GM12878 (cell line): ENCODE data around the gene COL1A1. TPM values are rescaled to one million over a fixed set of nuclear protein-coding genes. Genes with fewer than 3 reads are reported as not detected.

ENCODE experiments used
- ATAC-seq: fragments of 200-7000 bp; cut with Tn5 transposase; 3 replicates; pipeline ENCODE4 v1.9.1; 2020; ENCODE audit warnings: mild to moderate bottlenecking, moderate library complexity
- BruUV-seq: library from RNA; stranded (reverse); fragments of 400-500 nt; replicated peaks from 2 replicates; lab custom pipeline; 2021; lab: Mats Ljungman, UMichigan
- CTCF ChIA-PET: fragments of 300-600 bp; sonication (Branson Sonifier 250); formaldehyde crosslinking; extraction: SDS; loops from one replicate; lab custom pipeline; 2021; ENCODE audit warnings: inconsistent platforms; lab: Yijun Ruan, JAX
- POLR2A ChIA-PET: fragments of 350-600 bp; formaldehyde crosslinking; extraction: SDS; loops from one replicate; lab custom pipeline; 2021; ENCODE audit warnings: inconsistent platforms; lab: Charles Lee
- RAD21 ChIA-PET: fragments of 300-600 bp; sonication (Branson Sonifier 250); formaldehyde crosslinking; loops from one replicate; lab custom pipeline; 2023; ENCODE audit warnings: antibody characterized with exemption; ENCODE audit not compliant: unreplicated experiment; lab: Charles Lee
- SMC1A ChIA-PET: fragments of 300-600 bp; sonication (Branson Sonifier 250); formaldehyde crosslinking; loops from one replicate; lab custom pipeline; 2023; ENCODE audit not compliant: unreplicated experiment, uncharacterized antibody; lab: Charles Lee
- DNase-seq: peaks from one replicate; pipeline ENCODE4 v3.0.0-alpha.2; 2011; ENCODE audit warnings: low read depth, low spot score
- FAIRE-seq: peaks from 3 replicates; lab custom pipeline; 2011; peaks lifted over from hg19 to GRCh38; lab: Jason Lieb, UNC
- H2AFZ ChIP-seq: 2 replicates; pipeline ENCODE4 v1.6.0; 2011; ENCODE audit warnings: low read depth, low read length, control low read depth; ENCODE audit not compliant: control insufficient read depth
- H3K27ac ChIP-seq: 2 replicates; pipeline ENCODE4 v1.5.1; 2011; ENCODE audit warnings: control low read depth; ENCODE audit not compliant: control insufficient read depth, insufficient read depth
- H3K27me3 ChIP-seq, 2 experiments: replicated peaks in 1 of 2; 2 replicates each; pipeline versions ENCODE4 v1.6.0 to v1.6.1; 2011; ENCODE audit warnings: low read length in 1 of 2; ENCODE audit not compliant: control insufficient read depth in 2 of 2, insufficient read depth in 2 of 2
- H3K36me3 ChIP-seq, 2 experiments: 2 replicates each; pipeline ENCODE4 v1.5.1; 2011; ENCODE audit warnings: low read length in 1 of 2; ENCODE audit not compliant: control insufficient read depth in 2 of 2, insufficient read depth in 2 of 2
- H3K4me1 ChIP-seq: 2 replicates; pipeline ENCODE4 v1.6.1; 2011; ENCODE audit warnings: mild to moderate bottlenecking, low read length, moderate library complexity, mixed read lengths; ENCODE audit not compliant: control insufficient read depth, insufficient read depth
- H3K4me2 ChIP-seq: 2 replicates; pipeline ENCODE4 v1.6.0; 2011; ENCODE audit warnings: control low read depth; ENCODE audit not compliant: control insufficient read depth, insufficient read depth
- H3K4me3 ChIP-seq: fragments of 200-600 bp; sonication (generic); 2 replicates; pipeline ENCODE4 v1.5.1; 2016
- H3K79me2 ChIP-seq: 2 replicates; pipeline ENCODE4 v1.6.0; 2011; ENCODE audit warnings: low read length; ENCODE audit not compliant: control insufficient read depth, insufficient read depth
- H3K9ac ChIP-seq: 2 replicates; pipeline ENCODE4 v1.8.0; 2011; ENCODE audit warnings: low read length, control low read depth, mixed read lengths; ENCODE audit not compliant: control insufficient read depth, insufficient read depth
- H3K9me3 ChIP-seq: replicated peaks from 3 replicates; pipeline ENCODE4 v1.5.1; 2011; ENCODE audit warnings: mild to moderate bottlenecking, low read length; ENCODE audit not compliant: control insufficient read depth, insufficient read depth
- H4K20me1 ChIP-seq: 2 replicates; pipeline ENCODE4 v1.6.0; 2011; ENCODE audit not compliant: control insufficient read depth, insufficient read depth
- CHD2 ChIP-seq: IDR thresholded peaks from 2 replicates; pipeline ENCODE4 v1.6.1; 2011; ENCODE audit warnings: low read depth, low read length, improper control_type of control experiment, borderline replicate concordance
- FOS ChIP-seq: IDR thresholded peaks from 3 replicates; pipeline ENCODE4 v1.6.1; 2011; ENCODE audit warnings: borderline replicate concordance; ENCODE audit not compliant: insufficient read length; ENCODE audit errors: extremely low read depth
- KDM1A ChIP-seq: fragments of 200-600 bp; sonication (generic); IDR thresholded peaks from 2 replicates; pipeline ENCODE4 v1.6.1; 2016; ENCODE audit warnings: borderline replicate concordance
- MTA3 ChIP-seq: IDR thresholded peaks from 2 replicates; pipeline ENCODE4 v1.6.1; 2012; ENCODE audit warnings: low read length, inconsistent platforms, borderline replicate concordance
- MXI1 ChIP-seq: fragments of 150-350 bp; IDR thresholded peaks from 2 replicates; pipeline ENCODE4 v1.6.1; 2011; ENCODE audit warnings: low read depth, mild to moderate bottlenecking, inconsistent platforms, low read length, improper control_type of control experiment
- MYB ChIP-seq: fragments of 150-350 bp; IDR thresholded peaks from 2 replicates; pipeline ENCODE4 v1.6.1; 2014; ENCODE audit warnings: mild to moderate bottlenecking, low read depth, low read length, borderline replicate concordance
- RFX5 ChIP-seq: IDR thresholded peaks from 2 replicates; pipeline ENCODE4 v1.6.1; 2011; ENCODE audit warnings: low read depth, low read length, improper control_type of control experiment
- STAT1 ChIP-seq: fragments of 450-650 bp; conservative IDR thresholded peaks from 2 replicates; pipeline ENCODE4 v1.6.1; 2014; ENCODE audit warnings: antibody characterized with exemption, mild to moderate bottlenecking
- STAT3 ChIP-seq: IDR thresholded peaks from 2 replicates; pipeline ENCODE4 v1.6.1; 2011; ENCODE audit warnings: low read depth, low read length, improper control_type of control experiment
- SUZ12 ChIP-seq: fragments of 200-600 bp; sonication (generic); IDR thresholded peaks from one replicate; pipeline ENCODE4 v1.6.1; 2018; ENCODE audit warnings: antibody characterized with exemption, mild to moderate bottlenecking; ENCODE audit not compliant: unreplicated experiment
- TBL1XR1 ChIP-seq: IDR thresholded peaks from 2 replicates; pipeline ENCODE4 v1.6.1; 2012; ENCODE audit warnings: low read depth, low read length, improper control_type of control experiment
- ZBED1 ChIP-seq: IDR thresholded peaks from 2 replicates; pipeline ENCODE4 v1.6.1; 2016; ENCODE audit warnings: borderline replicate concordance
- ZSCAN29 ChIP-seq: fragments of 450-650 bp; IDR thresholded peaks from 2 replicates; pipeline ENCODE4 v1.6.1; 2017; ENCODE audit warnings: mild to moderate bottlenecking, moderate library complexity
- WGBS: methylation state at CpG from one replicate; pipeline ENCODE4 v1.1.6; 2016; ENCODE audit warnings: low lambda C conversion rate; ENCODE audit not compliant: insufficient replicate concordance, insufficient coverage; ENCODE audit errors: missing lambda C conversion rate; 5-methylcytosine and 5-hydroxymethylcytosine counted together
- in situ Hi-C: fragments of 300-500 bp; cut with MboI; formaldehyde crosslinking; loops from 9 replicates; pipeline ENCODE4 v1.14.3; 2018; ENCODE audit warnings: mixed read lengths
- intact Hi-C: fragments of 100-400 bp; cut with micrococcal nuclease; formaldehyde crosslinking; loops from one replicate; pipeline ENCODE4 v1.14.2; 2022; ENCODE audit not compliant: unreplicated experiment
- polyA plus RNA-seq, 11 experiments: library from polyadenylated mRNA; depleted of rRNA in 4 of 11; unstranded in 6 of 11; stranded (reverse) in 5 of 11; fragments of >200 nt; fragmentation: Nextera tagmentation in 4 of 11; fragmentation: Illumina TruSeq in 1 of 11; extraction: Ambion mirVana in 4 of 11; extraction: Trizol in 1 of 11; gene quantifications; 1 replicate in 1 of 11; 2 replicates in 10 of 11; pipeline versions ENCODE4 v1.2.1 to v1.2.3, GENCODE V29; 2011 to 2016; ENCODE audit warnings: inconsistent platforms in 2 of 11, missing spikeins in 2 of 11, low read depth in 1 of 11
- total RNA-seq, 4 experiments: library from RNA; depleted of rRNA in 3 of 4; stranded (reverse); fragments of >200 nt in 3 of 4; fragmentation: Illumina TruSeq in 1 of 4; extraction: Trizol in 1 of 4; gene quantifications; 2 replicates each; pipeline versions ENCODE4 v1.2.1 to v1.2.3, GENCODE V29; 2013 to 2021
- TF ChIP-seq, protein P1 (sequence below): fragments of 450-650 bp; IDR thresholded peaks from 2 replicates; pipeline ENCODE4 v1.6.1; 2018; ENCODE audit warnings: borderline replicate concordance, mild to moderate bottlenecking; ENCODE audit not compliant: partially characterized antibody
- TF ChIP-seq, protein P2 (sequence below): IDR thresholded peaks from 2 replicates; pipeline ENCODE4 v1.6.1; 2012; ENCODE audit warnings: low read length, inconsistent platforms
- TF ChIP-seq, protein P3 (sequence below): IDR thresholded peaks from 2 replicates; pipeline ENCODE4 v1.6.1; 2011; ENCODE audit warnings: low read depth, low read length, improper control_type of control experiment, borderline replicate concordance

COL1A1 gene
- total and polyA plus RNA-seq, 10 of the 15 experiments (the other 5 are each of a cell fraction or from before 2014, with no cell fraction given), result 0.18 to 7.7 (median 2.3) TPM

DNA sequence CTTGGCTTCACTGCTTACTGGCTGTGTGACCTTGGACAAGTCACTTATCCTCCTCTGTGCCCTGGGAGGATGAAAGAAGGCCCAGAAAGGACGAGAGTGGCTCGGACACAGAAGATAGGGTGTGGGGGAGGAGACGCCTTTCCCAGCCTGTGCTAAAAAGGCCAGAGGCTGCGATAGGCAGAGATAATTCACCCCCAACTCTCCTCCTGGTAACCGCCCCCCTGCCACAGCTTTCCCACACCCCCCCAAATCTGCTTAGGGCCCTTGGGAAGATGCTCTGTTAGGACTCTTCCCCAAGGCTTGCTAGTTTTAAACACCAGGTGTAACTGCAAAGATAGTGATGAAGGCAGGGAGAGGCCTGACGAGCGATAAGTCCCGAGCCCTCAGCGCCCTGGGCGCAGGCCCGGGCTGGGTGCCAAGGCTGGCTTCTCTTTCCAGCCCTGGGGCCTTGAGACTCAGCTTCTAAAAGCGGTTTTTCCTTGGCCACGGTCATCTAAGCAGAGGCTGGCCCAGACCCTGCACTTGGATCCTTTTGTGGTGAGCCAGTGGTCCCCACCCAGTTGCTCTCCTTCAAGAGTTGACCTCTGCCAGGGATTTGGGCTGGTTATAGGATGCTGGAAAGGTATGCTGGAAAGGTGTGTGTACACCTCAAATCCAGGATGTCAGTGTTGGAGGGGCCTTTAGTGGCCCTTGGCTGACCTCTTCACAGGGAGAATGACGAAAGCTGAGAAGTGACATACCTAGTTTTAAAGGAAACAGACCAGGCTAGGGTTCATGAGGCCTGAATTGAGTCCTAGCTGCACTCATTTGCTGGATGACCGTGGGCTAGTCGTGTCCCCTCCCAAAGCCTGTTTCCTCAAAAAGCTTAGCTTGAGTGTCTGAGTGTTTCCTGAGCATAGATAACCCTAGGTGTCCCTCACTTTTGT lies 47.5 kb downstream of the COL1A1 start:
- RAD21 ChIA-PET, result interaction anchor here (0.9 to 3.5 kb wide), 5 partner anchors 12 to 46 kb away, joined by 3 to 12 read pairs (median 7); partner anchors contain the start of gene SGCA
- in situ Hi-C loops (no loop called here), intact Hi-C loops (no loop called here)
- Histone ChIP-seq H3K9ac (no peak overlapping the region), H3K4me2 (peak overlapping the region; percentile 91), H2AFZ (no peak overlapping the region), H3K4me3 (no peak overlapping the region), H3K4me1 (peaks cover 37% of the 10 kb centered on the region), H3K79me2 (peaks cover 28% of the 10 kb centered on the region), H3K36me3 (no peaks in the 10 kb centered on the region), H3K27me3 (no peaks in the 10 kb centered on the region), H3K9me3 (no peaks in the 10 kb centered on the region), H3K27ac (peak overlapping the region; percentile 72), H4K20me1 (no peaks in the 10 kb centered on the region)
- no TSS peak for BruUV-seq
- DNase-seq, result no peak
- FAIRE-seq, result peak; percentile 7
- WGBS, result 82% methylated on average over 16 of the region's 16 CpGs
- CTCF ChIA-PET, result interaction anchor here (0.5 to 2.2 kb wide), 10 partner anchors 8 to 67 kb away, joined by 3 to 10 read pairs (median 5); no protein-coding TSS in a partner anchor
- ATAC-seq, result no peak
- POLR2A ChIA-PET, result interaction anchor here (1.1 to 1.5 kb wide), 2 partner anchors 10 to 15 kb away, joined by 4 to 6 read pairs; no protein-coding TSS in a partner anchor
- SMC1A ChIA-PET, result interaction anchor here (0.6 to 1.9 kb wide), 7 partner anchors 10 to 144 kb away, joined by 3 to 7 read pairs (median 4); no protein-coding TSS in a partner anchor
- no peak for TF ChIP-seq ZSCAN29
- TF ChIP-seq CHD2, result no peak
- TF ChIP-seq, protein P1, sequence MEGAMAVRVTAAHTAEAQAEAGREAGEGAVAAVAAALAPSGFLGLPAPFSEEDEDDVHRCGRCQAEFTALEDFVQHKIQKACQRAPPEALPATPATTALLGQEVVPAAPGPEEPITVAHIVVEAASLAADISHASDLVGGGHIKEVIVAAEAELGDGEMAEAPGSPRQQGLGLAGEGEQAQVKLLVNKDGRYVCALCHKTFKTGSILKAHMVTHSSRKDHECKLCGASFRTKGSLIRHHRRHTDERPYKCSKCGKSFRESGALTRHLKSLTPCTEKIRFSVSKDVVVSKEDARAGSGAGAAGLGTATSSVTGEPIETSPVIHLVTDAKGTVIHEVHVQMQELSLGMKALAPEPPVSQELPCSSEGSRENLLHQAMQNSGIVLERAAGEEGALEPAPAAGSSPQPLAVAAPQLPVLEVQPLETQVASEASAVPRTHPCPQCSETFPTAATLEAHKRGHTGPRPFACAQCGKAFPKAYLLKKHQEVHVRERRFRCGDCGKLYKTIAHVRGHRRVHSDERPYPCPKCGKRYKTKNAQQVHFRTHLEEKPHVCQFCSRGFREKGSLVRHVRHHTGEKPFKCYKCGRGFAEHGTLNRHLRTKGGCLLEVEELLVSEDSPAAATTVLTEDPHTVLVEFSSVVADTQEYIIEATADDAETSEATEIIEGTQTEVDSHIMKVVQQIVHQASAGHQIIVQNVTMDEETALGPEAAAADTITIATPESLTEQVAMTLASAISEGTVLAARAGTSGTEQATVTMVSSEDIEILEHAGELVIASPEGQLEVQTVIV, result no peak
- no peak for TF ChIP-seq KDM1A
- TF ChIP-seq, protein P2, sequence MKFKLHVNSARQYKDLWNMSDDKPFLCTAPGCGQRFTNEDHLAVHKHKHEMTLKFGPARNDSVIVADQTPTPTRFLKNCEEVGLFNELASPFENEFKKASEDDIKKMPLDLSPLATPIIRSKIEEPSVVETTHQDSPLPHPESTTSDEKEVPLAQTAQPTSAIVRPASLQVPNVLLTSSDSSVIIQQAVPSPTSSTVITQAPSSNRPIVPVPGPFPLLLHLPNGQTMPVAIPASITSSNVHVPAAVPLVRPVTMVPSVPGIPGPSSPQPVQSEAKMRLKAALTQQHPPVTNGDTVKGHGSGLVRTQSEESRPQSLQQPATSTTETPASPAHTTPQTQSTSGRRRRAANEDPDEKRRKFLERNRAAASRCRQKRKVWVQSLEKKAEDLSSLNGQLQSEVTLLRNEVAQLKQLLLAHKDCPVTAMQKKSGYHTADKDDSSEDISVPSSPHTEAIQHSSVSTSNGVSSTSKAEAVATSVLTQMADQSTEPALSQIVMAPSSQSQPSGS, result no peak
- no peak for TF ChIP-seq ZBED1
- TF ChIP-seq RFX5, result no peak
- TF ChIP-seq STAT1, result no peak
- TF ChIP-seq MXI1, result no peak
- TF ChIP-seq, protein P3, sequence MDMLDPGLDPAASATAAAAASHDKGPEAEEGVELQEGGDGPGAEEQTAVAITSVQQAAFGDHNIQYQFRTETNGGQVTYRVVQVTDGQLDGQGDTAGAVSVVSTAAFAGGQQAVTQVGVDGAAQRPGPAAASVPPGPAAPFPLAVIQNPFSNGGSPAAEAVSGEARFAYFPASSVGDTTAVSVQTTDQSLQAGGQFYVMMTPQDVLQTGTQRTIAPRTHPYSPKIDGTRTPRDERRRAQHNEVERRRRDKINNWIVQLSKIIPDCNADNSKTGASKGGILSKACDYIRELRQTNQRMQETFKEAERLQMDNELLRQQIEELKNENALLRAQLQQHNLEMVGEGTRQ, result no peak
- TF ChIP-seq MTA3, result no peak
- TF ChIP-seq TBL1XR1, result no peak
- TF ChIP-seq FOS, result no peak
- TF ChIP-seq MYB, result no peak
- TF ChIP-seq STAT3, result no peak
- no peak for TF ChIP-seq SUZ12
